Body of pancreas (tissue), 4 donors: ENCODE results near the gene COL19A1. TPM values are rescaled to one million over a fixed set of nuclear protein-coding genes. Genes with fewer than 3 reads are reported as not detected.

Source experiments
- ATAC-seq: fragments of 150-250 bp; one replicate; pipeline ENCODE4 v1.9.1; 2016
- DNase-seq, 4 donors: peaks; one replicate each; pipeline ENCODE4 v3.0.0-alpha.2; 2019
- H3K27ac ChIP-seq, 4 donors: fragments of 200-600 bp; sonication (generic); 1 replicate in 3 of 4; 2 replicates in 1 of 4; pipeline versions ENCODE4 v1.5.1 to v1.6.1; 2016 to 2019; ENCODE audit warnings: mild to moderate bottlenecking in 1 of 4, mixed read lengths in 1 of 4, moderate library complexity in 1 of 4
- H3K27me3 ChIP-seq, 2 donors: fragments of 200-600 bp; sonication (generic); one replicate each; pipeline ENCODE4 v1.6.0; 2016; ENCODE audit warnings: mild to moderate bottlenecking in 1 of 2
- H3K36me3 ChIP-seq, 2 donors: fragments of 200-600 bp; sonication (generic); replicated peaks in 1 of 2; 2 replicates each; pipeline ENCODE4 v1.5.1; 2016; ENCODE audit warnings: low read depth in 2 of 2; ENCODE audit not compliant: insufficient read depth in 1 of 2
- H3K4me1 ChIP-seq: fragments of 200-600 bp; sonication (generic); one replicate; pipeline ENCODE4 v1.6.0; 2016
- H3K4me3 ChIP-seq, 2 donors: fragments of 200-600 bp; sonication (generic); 1 replicate in 1 of 2; 2 replicates in 1 of 2; pipeline ENCODE4 v1.5.1; 2016 to 2019
- H3K9me3 ChIP-seq, 3 donors: fragments of 200-600 bp; sonication (generic); 1 replicate in 2 of 3; 2 replicates in 1 of 3; pipeline ENCODE4 v1.5.1; 2016
- POLR2A ChIP-seq, 3 donors: fragments of 450-650 bp; IDR thresholded peaks; one replicate each; pipeline ENCODE4 v1.6.1; 2016; ENCODE audit warnings: antibody characterized with exemption in 3 of 3, mild to moderate bottlenecking in 2 of 3
- WGBS, 2 donors: methylation state at CpG; one replicate each; pipeline ENCODE4 v1.1.5; 2017; 5-methylcytosine and 5-hydroxymethylcytosine counted together
- intact Hi-C: fragments of 100-400 bp; cut with DNase I; formaldehyde crosslinking; loops from one replicate; pipeline ENCODE4 v1.15.1; 2023
- total RNA-seq, 2 donors: library from RNA; depleted of rRNA; stranded (reverse); fragments of >200 nt; gene quantifications; one replicate each; pipeline ENCODE4 v1.1.0, GENCODE V29; 2016
- TF ChIP-seq, protein P1 (sequence below), 7 experiments: fragments of 450-650 bp in 4 of 7; fragments of 200-600 bp in 3 of 7; sonication (generic) in 3 of 7; IDR thresholded peaks; one replicate each; pipeline ENCODE4 v1.5.1; 2016 to 2019; ENCODE audit warnings: antibody characterized with exemption in 7 of 7

The COL19A1 gene
- total RNA-seq, 2 donors from 2014 or later = 0.26 to 1.6 TPM

DNA sequence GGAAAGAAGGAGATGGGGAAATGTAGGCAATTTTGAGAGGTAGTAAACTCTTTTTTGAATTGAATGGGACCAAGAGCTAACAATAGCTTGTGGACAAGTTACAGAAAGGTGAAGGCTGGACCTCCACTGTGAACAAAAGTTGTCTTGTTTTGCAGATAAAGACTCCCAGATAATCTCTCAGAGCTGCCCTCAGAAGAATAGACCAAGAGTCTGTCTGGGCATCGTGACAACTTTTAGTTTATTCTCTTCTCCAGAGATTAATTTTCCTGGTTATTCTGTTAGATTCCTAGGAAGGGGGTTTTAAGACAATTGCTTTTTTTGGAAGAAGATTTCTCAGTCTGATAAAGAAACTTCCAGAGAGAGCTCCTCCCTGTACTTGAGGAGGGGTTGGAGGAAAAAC lies 161.9 kb downstream of the COL19A1 start:
- intact Hi-C loops = no loop called here
- H3K4me3 ChIP-seq = no peak overlapping the region
- DNase-seq = no peak
- no peak overlapping the region for H3K27ac ChIP-seq
- H3K4me1 ChIP-seq = no peaks in the 10 kb centered on the region
- ATAC-seq = no peak
- H3K9me3 ChIP-seq = no peaks in the 10 kb centered on the region
- TF ChIP-seq POLR2A (IDR thresholded peaks at IDR 0.05) = no peak
- TF ChIP-seq, protein P1, sequence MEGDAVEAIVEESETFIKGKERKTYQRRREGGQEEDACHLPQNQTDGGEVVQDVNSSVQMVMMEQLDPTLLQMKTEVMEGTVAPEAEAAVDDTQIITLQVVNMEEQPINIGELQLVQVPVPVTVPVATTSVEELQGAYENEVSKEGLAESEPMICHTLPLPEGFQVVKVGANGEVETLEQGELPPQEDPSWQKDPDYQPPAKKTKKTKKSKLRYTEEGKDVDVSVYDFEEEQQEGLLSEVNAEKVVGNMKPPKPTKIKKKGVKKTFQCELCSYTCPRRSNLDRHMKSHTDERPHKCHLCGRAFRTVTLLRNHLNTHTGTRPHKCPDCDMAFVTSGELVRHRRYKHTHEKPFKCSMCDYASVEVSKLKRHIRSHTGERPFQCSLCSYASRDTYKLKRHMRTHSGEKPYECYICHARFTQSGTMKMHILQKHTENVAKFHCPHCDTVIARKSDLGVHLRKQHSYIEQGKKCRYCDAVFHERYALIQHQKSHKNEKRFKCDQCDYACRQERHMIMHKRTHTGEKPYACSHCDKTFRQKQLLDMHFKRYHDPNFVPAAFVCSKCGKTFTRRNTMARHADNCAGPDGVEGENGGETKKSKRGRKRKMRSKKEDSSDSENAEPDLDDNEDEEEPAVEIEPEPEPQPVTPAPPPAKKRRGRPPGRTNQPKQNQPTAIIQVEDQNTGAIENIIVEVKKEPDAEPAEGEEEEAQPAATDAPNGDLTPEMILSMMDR (IDR thresholded peaks at IDR 0.05) = no peak
- 52 to 75% methylated on average over 1 of the region's 1 CpG for WGBS, 2 donors
- H3K36me3 ChIP-seq = no peaks in the 10 kb centered on the region
- no peaks in the 10 kb centered on the region for H3K27me3 ChIP-seq

DNA sequence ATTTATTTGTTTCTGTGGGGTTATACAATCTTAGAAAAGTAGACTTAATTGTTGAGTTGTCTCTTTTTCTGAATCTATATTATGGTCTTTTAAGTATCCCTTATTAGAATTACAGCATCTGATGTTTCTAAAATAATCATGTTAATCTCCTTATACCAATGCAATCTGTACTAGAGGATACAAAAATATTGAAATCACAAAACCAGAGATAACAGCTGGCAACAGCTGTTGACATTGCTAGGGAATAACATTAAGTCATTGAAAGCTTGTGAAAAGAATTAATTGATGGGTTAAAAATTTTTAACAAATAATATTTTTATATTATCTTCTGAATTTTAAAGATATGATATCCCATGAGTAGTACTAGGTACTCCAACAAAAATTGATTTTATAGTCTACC lies 162.6 kb downstream of the COL19A1 start:
- Histone ChIP-seq H3K4me1 (no peaks in the 10 kb centered on the region), H3K36me3 (no peaks in the 10 kb centered on the region), H3K9me3 (no peaks in the 10 kb centered on the region), H3K27me3 (no peaks in the 10 kb centered on the region), H3K4me3 (no peak overlapping the region), H3K27ac (no peak overlapping the region)
- no peak for ATAC-seq
- no peak for DNase-seq
- intact Hi-C loops = no loop called here
- TF ChIP-seq, protein P1 (IDR thresholded peaks at IDR 0.05) = no peak
- TF ChIP-seq POLR2A (IDR thresholded peaks at IDR 0.05) = no peak

DNA sequence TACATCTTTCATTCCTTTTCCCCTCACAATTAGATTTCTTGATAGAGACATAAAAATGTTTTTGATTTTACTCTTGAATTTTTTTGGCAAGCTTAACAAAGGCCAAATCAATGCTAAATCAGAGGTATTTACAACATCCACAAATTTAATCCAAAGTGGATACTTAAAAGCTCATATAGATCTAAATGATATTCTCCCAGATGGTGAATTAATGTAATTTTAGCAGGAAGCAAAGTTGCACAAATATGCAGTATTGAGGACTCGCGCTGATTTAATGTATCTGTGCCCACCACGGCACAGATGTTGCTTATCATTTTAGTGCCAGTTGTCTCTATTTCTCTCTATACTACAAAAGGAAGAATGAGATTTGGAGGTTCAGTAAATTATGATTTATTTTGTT lies 167.4 kb downstream of the COL19A1 start:
- no peak overlapping the region for H3K4me3 ChIP-seq
- no peaks in the 10 kb centered on the region for H3K4me1 ChIP-seq
- no peaks in the 10 kb centered on the region for H3K9me3 ChIP-seq
- 93% methylated on average over 3 of the region's 3 CpGs for WGBS, 2 donors
- H3K27me3 ChIP-seq = no peaks in the 10 kb centered on the region
- DNase-seq (no peak), ATAC-seq (no peak)
- H3K36me3 ChIP-seq = no peaks in the 10 kb centered on the region
- no peak overlapping the region for H3K27ac ChIP-seq
- TF ChIP-seq, protein P1 (IDR thresholded peaks at IDR 0.05) = no peak
- no peak for TF ChIP-seq POLR2A (IDR thresholded peaks at IDR 0.05)
- intact Hi-C loops = no loop called here

DNA sequence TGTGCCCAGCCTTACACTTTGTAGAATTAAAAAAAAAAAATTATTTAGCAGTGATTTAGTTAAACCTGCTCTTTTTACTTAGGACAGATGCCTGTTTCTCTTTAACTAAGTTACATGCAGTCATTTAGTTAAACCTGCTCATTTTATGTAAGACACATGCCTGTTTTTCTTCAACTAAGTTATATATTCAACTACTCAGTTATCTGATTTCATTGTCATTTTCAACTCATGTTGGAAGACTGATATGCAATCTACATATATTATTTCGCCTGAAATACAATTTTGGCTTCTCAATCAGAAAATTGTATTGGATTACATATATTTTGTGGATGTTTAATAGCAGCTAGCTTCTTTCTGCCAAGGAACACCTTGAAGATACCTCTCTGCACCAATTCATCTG lies 171.1 kb downstream of the COL19A1 start:
- TF ChIP-seq, protein P1 (IDR thresholded peaks at IDR 0.05) = no peak
- TF ChIP-seq POLR2A (IDR thresholded peaks at IDR 0.05) = no peak
- no peak overlapping the region for H3K27ac ChIP-seq
- DNase-seq = no peak
- intact Hi-C loops = no loop called here
- no peak for ATAC-seq
- WGBS, 2 donors = 68 to 90% methylated on average over 1 of the region's 1 CpG
- H3K4me3 ChIP-seq = no peak overlapping the region
- H3K36me3 ChIP-seq = no peaks in the 10 kb centered on the region
- no peaks in the 10 kb centered on the region for H3K4me1 ChIP-seq
- no peaks in the 10 kb centered on the region for H3K27me3 ChIP-seq
- no peaks in the 10 kb centered on the region for H3K9me3 ChIP-seq

DNA sequence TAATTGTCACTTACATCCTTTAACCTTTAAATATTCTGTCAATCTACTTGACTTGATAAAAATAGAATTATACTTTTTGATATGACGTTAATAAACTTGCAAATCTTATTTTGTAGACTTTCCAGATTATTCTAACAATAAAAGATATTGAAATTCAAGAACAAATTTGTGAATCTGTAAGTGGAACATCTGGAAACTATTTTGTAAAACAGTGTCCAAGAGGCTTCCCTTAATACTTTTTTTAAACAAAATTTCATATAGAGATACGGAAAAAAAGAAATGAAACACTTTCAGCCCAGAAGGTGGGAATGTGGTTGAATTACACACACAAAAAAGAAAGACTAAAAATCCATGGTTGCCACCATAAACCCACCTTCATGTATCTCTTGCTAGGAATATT lies 174.4 kb downstream of the COL19A1 start:
- peaks cover 2% of the 10 kb centered on the region for H3K4me1 ChIP-seq

More for the DNA sequence above, 174.4 kb downstream of the COL19A1 start:
- Histone ChIP-seq H3K4me3 (no peak overlapping the region), H3K9me3 (no peaks in the 10 kb centered on the region), H3K27ac (no peak overlapping the region), H3K36me3 (no peaks in the 10 kb centered on the region), H3K27me3 (no peaks in the 10 kb centered on the region)
- ATAC-seq (no peak), DNase-seq (no peak)
- WGBS, 2 donors = 66 to 70% methylated on average over 2 of the region's 2 CpGs
- TF ChIP-seq POLR2A (IDR thresholded peaks at IDR 0.05) = no peak
- TF ChIP-seq, protein P1 (IDR thresholded peaks at IDR 0.05) = no peak
- intact Hi-C loops = no loop called here
